Adipose tissue (tissue), 3 donors: ENCODE measurements around the gene ZNF770. TPM values are rescaled to one million over a fixed set of nuclear protein-coding genes. Genes with fewer than 3 reads are reported as not detected.

Experiments
- polyA plus RNA-seq, 3 donors: library from polyadenylated mRNA; stranded (reverse); fragments of 200-250 nt; gene quantifications; one replicate each; pipeline ENCODE4 v1.2.3, GENCODE V29; 2013
- donor health status: healthy with polysubstance abuse.
- donor health status: Bipolar disorder and iron deficiency.
- donor health status: healthy.

Gene ZNF770
- polyA plus RNA-seq, 3 donors: 6.2 to 10.5 (median 9.4) TPM

Other genes starting within 250 kb of the ZNF770 start
- gene GJD2, start 233.3 kb downstream of the ZNF770 start, polyA plus RNA-seq: 1 to 10 TPM in 1 of 3 donors, not detected in 2; 2.8 TPM
- 10 to 100 TPM in 1 of 3 donors, under 1 TPM in 2; 0.32 to 20.1 (median 0.83) TPM for gene ACTC1, start 192.7 kb downstream of the ZNF770 start, polyA plus RNA-seq
- 10 to 100 TPM in 1 of 3 donors, 1 to 10 TPM in 2; 4.5 to 13.3 (median 8.3) TPM for gene AQR, start 18.5 kb downstream of the ZNF770 start, polyA plus RNA-seq
- gene NANOGP8, start 97.0 kb upstream of the ZNF770 start, polyA plus RNA-seq: not detected